ENCODE measurements around the gene PPP2R3C. TPM values are rescaled to one million over a fixed set of nuclear protein-coding genes. Genes with fewer than 3 reads are reported as not detected.

The PPP2R3C gene
- total and polyA plus RNA-seq, 2 experiments from 2014 or later, result 35.9 to 43.0 TPM

GRCh38 chr14:35134329-35135123 is 12.7 kb upstream of the PPP2R3C start:
- peaks cover 14% of the 10 kb centered on the region for H3K36me3 Mint-ChIP-seq (ENCODE audit: low read depth)
- no peak for DNase-seq (ENCODE audit: low spot score)
- Histone ChIP-seq H4K20me1 (replicated peaks; ENCODE audit: insufficient read depth) (no peaks in the 10 kb centered on the region), H3K4me3 (no peak overlapping the region), H3K27ac (ENCODE audit: low read depth) (no peak overlapping the region), H3K36me3 (ENCODE audit: insufficient read depth) (no peaks in the 10 kb centered on the region), H3K27me3 (ENCODE audit: insufficient read depth) (no peaks in the 10 kb centered on the region), H3K4me2 (no peak overlapping the region), H3F3A (replicated peaks; ENCODE audit: low read depth) (0 out of 2 replicates have a peak, but pooled peaks cover under 1% of the 10 kb centered on the region), H2AFZ (no peak overlapping the region), H3K4me1 (ENCODE audit: insufficient read depth) (no peaks in the 10 kb centered on the region), H3K79me2 (replicated peaks; ENCODE audit: insufficient read depth) (peaks cover 30% of the 10 kb centered on the region), H3K9me2 (ENCODE audit: insufficient read depth) (no peaks in the 10 kb centered on the region)
- no peak overlapping the region for H3K4me3 Mint-ChIP-seq
- peaks cover 2% of the 10 kb centered on the region for H3K27me3 Mint-ChIP-seq (ENCODE audit: insufficient read depth, low read depth, poor library complexity)
- H3K27ac Mint-ChIP-seq, result no peak overlapping the region
- TF ChIP-seq CTCF (conservative IDR thresholded peaks at IDR 0.05; ENCODE audit: low read depth in 2 of 2), result no peak
- no peak for TF ChIP-seq STAT1 (IDR thresholded peaks at IDR 0.05; ENCODE audit: unreplicated experiment)
- TF ChIP-seq REST (IDR thresholded peaks at IDR 0.05; ENCODE audit: unreplicated experiment), result no peak
- no peak for TF ChIP-seq ZNF114 (CRISPR knock-in tag; IDR thresholded peaks at IDR 0.05)
- no peak for TF ChIP-seq JUNB (IDR thresholded peaks at IDR 0.05; ENCODE audit: unreplicated experiment)
- no peak for TF ChIP-seq POLR2AphosphoS5 (IDR thresholded peaks at IDR 0.05; ENCODE audit: low read depth)
- TF ChIP-seq EZH2phosphoT487 (IDR thresholded peaks at IDR 0.05; ENCODE audit: unreplicated experiment), result no peak
- TF ChIP-seq NANOG (IDR thresholded peaks at IDR 0.05; ENCODE audit: borderline replicate concordance), result no peak
- TF ChIP-seq EZH2 (IDR thresholded peaks at IDR 0.05; ENCODE audit: low read depth, unreplicated experiment), result no peak
- TF ChIP-seq, protein P1, sequence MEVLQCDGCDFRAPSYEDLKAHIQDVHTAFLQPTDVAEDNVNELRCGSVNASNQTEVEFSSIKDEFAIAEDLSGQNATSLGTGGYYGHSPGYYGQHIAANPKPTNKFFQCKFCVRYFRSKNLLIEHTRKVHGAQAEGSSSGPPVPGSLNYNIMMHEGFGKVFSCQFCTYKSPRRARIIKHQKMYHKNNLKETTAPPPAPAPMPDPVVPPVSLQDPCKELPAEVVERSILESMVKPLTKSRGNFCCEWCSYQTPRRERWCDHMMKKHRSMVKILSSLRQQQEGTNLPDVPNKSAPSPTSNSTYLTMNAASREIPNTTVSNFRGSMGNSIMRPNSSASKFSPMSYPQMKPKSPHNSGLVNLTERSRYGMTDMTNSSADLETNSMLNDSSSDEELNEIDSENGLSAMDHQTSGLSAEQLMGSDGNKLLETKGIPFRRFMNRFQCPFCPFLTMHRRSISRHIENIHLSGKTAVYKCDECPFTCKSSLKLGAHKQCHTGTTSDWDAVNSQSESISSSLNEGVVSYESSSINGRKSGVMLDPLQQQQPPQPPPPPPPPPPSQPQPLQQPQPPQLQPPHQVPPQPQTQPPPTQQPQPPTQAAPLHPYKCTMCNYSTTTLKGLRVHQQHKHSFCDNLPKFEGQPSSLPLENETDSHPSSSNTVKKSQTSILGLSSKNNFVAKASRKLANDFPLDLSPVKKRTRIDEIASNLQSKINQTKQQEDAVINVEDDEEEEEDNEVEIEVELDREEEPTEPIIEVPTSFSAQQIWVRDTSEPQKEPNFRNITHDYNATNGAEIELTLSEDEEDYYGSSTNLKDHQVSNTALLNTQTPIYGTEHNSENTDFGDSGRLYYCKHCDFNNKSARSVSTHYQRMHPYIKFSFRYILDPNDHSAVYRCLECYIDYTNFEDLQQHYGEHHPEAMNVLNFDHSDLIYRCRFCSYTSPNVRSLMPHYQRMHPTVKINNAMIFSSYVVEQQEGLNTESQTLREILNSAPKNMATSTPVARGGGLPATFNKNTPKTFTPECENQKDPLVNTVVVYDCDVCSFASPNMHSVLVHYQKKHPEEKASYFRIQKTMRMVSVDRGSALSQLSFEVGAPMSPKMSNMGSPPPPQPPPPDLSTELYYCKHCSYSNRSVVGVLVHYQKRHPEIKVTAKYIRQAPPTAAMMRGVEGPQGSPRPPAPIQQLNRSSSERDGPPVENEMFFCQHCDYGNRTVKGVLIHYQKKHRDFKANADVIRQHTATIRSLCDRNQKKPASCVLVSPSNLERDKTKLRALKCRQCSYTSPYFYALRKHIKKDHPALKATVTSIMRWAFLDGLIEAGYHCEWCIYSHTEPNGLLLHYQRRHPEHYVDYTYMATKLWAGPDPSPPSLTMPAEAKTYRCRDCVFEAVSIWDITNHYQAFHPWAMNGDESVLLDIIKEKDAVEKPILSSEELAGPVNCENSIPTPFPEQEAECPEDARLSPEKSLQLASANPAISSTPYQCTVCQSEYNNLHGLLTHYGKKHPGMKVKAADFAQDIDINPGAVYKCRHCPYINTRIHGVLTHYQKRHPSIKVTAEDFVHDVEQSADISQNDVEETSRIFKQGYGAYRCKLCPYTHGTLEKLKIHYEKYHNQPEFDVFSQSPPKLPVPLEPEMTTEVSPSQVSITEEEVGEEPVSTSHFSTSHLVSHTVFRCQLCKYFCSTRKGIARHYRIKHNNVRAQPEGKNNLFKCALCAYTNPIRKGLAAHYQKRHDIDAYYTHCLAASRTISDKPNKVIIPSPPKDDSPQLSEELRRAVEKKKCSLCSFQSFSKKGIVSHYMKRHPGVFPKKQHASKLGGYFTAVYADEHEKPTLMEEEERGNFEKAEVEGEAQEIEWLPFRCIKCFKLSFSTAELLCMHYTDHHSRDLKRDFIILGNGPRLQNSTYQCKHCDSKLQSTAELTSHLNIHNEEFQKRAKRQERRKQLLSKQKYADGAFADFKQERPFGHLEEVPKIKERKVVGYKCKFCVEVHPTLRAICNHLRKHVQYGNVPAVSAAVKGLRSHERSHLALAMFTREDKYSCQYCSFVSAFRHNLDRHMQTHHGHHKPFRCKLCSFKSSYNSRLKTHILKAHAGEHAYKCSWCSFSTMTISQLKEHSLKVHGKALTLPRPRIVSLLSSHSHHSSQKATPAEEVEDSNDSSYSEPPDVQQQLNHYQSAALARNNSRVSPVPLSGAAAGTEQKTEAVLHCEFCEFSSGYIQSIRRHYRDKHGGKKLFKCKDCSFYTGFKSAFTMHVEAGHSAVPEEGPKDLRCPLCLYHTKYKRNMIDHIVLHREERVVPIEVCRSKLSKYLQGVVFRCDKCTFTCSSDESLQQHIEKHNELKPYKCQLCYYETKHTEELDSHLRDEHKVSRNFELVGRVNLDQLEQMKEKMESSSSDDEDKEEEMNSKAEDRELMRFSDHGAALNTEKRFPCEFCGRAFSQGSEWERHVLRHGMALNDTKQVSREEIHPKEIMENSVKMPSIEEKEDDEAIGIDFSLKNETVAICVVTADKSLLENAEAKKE (CRISPR knock-in tag; IDR thresholded peaks at IDR 0.05), result no peak
- no peak for TF ChIP-seq CREB1 (CRISPR knock-in tag; IDR thresholded peaks at IDR 0.05; ENCODE audit: low read depth)
- no peak for TF ChIP-seq ZNF331 (CRISPR knock-in tag; IDR thresholded peaks at IDR 0.05; ENCODE audit: low read depth)
- TF ChIP-seq, protein P2, sequence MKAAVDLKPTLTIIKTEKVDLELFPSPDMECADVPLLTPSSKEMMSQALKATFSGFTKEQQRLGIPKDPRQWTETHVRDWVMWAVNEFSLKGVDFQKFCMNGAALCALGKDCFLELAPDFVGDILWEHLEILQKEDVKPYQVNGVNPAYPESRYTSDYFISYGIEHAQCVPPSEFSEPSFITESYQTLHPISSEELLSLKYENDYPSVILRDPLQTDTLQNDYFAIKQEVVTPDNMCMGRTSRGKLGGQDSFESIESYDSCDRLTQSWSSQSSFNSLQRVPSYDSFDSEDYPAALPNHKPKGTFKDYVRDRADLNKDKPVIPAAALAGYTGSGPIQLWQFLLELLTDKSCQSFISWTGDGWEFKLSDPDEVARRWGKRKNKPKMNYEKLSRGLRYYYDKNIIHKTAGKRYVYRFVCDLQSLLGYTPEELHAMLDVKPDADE (IDR thresholded peaks at IDR 0.05), result no peak
- no peak for ATAC-seq
- H3K4me1 Mint-ChIP-seq, result no peaks in the 10 kb centered on the region
- no peaks in the 10 kb centered on the region for H3K9me3 Mint-ChIP-seq
